Ascending aorta (tissue), 2 donors: Measurements from ENCODE around the gene CTNND2. TPM values are rescaled to one million over a fixed set of nuclear protein-coding genes. Genes with fewer than 3 reads are reported as not detected.

Experiments
- DNase-seq, 2 donors: peaks; one replicate each; pipeline ENCODE4 v3.0.0-alpha.2; 2019; ENCODE audit warnings: low spot score in 2 of 2
- H3K27ac ChIP-seq, 2 donors: fragments of 200-600 bp; sonication (generic); one replicate each; pipeline ENCODE4 v1.5.1; 2016 to 2017; ENCODE audit warnings: mild to moderate bottlenecking in 1 of 2
- H3K27me3 ChIP-seq: fragments of 200-600 bp; sonication (generic); one replicate; pipeline ENCODE4 v1.5.1; 2017
- H3K36me3 ChIP-seq, 2 donors: fragments of 200-600 bp; sonication (generic); one replicate each; pipeline ENCODE4 v1.5.1; 2016
- H3K4me1 ChIP-seq, 2 donors: fragments of 200-600 bp; sonication (generic); one replicate each; pipeline ENCODE4 v1.5.1; 2016 to 2017; ENCODE audit warnings: mild to moderate bottlenecking in 1 of 2
- H3K4me3 ChIP-seq, 2 donors: fragments of 200-600 bp; sonication (generic); one replicate each; pipeline ENCODE4 v1.5.1; 2016 to 2017; ENCODE audit warnings: mild to moderate bottlenecking in 1 of 2
- H3K9me3 ChIP-seq, 2 donors: fragments of 200-600 bp; sonication (generic); one replicate each; pipeline ENCODE4 v1.5.1; 2016
- intact Hi-C: fragments of 100-400 bp; cut with DNase I; formaldehyde crosslinking; loops from one replicate; pipeline ENCODE4 v1.15.1; 2023
- total RNA-seq: library from RNA; depleted of rRNA; stranded (reverse); fragments of >200 nt; gene quantifications from one replicate; pipeline ENCODE4 v1.1.0, GENCODE V29; 2016
- TF ChIP-seq, protein P1 (sequence below), 3 experiments: fragments of 200-600 bp in 2 of 3; fragments of 450-650 bp in 1 of 3; sonication (generic) in 2 of 3; IDR thresholded peaks; one replicate each; pipeline ENCODE4 v1.5.1; 2016 to 2019; ENCODE audit warnings: antibody characterized with exemption in 3 of 3, mild to moderate bottlenecking in 1 of 3, moderate library complexity in 1 of 3

Gene CTNND2
- total RNA-seq, 1 donor from 2014 or later, result 0.11 TPM

DNA sequence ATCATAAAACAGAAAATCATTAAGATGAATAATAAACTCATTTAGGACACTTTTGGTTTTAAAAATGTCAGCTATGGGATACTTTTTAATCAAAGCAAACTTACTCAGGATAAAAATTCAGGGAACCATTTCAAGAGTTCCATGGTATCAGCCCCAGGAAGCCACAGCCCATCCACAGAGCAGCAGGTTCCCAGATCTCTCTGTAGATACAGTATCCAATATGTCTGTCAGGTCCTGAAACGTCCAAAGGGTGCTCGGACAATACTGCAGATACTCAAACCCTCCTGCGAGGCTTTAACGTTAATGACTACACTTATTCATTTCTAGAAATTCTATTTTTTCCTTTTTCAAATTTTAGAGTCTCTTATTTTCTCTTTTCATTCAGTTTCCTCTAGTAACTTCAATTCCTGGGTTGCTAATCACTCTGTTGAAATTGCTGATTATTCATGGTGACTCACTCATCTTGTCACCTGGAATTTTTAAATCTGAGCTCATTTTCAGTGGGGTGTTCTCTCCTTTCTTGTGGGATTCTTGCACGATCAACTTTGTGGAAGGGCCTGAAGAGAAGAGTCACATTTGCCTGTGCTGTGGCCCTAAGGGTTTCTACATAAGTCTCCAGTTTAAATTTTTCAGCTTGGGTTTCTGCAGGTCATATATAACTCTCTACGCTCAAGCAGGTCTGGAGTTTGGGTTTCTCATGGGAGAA, 435.8 kb downstream of the CTNND2 start:
- TF ChIP-seq, protein P1, sequence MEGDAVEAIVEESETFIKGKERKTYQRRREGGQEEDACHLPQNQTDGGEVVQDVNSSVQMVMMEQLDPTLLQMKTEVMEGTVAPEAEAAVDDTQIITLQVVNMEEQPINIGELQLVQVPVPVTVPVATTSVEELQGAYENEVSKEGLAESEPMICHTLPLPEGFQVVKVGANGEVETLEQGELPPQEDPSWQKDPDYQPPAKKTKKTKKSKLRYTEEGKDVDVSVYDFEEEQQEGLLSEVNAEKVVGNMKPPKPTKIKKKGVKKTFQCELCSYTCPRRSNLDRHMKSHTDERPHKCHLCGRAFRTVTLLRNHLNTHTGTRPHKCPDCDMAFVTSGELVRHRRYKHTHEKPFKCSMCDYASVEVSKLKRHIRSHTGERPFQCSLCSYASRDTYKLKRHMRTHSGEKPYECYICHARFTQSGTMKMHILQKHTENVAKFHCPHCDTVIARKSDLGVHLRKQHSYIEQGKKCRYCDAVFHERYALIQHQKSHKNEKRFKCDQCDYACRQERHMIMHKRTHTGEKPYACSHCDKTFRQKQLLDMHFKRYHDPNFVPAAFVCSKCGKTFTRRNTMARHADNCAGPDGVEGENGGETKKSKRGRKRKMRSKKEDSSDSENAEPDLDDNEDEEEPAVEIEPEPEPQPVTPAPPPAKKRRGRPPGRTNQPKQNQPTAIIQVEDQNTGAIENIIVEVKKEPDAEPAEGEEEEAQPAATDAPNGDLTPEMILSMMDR (IDR thresholded peaks at IDR 0.05), result no peak
- no peak overlapping the region for H3K4me3 ChIP-seq
- H3K27me3 ChIP-seq, result no peaks in the 10 kb centered on the region
- no peak for DNase-seq
- H3K9me3 ChIP-seq, result no peaks in the 10 kb centered on the region
- H3K27ac ChIP-seq, result no peak overlapping the region
- no peaks in the 10 kb centered on the region for H3K36me3 ChIP-seq
- intact Hi-C loops, result no loop called here
- H3K4me1 ChIP-seq, result no peaks in the 10 kb centered on the region

DNA sequence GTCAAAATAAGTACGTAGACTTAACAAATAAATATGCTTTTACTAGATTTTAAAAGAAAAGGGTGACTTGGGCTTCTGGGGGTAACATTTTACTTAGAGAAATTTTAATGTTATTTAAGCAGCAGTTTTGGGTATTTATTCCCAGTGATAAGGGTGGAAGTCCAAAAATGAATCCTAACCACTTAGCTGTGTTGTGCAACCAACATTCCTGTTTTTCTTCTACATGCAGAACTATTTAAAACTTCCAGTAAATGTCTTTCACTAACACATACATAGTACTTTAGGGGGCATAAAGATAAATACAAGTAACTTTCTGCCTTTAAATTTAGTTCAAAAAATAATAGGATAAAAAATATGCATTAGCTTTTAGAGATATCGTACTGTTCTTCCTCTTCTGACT, 436.7 kb downstream of the CTNND2 start:
- intact Hi-C loops, result no loop called here
- Histone ChIP-seq H3K4me3 (no peak overlapping the region), H3K4me1 (no peaks in the 10 kb centered on the region), H3K27me3 (no peaks in the 10 kb centered on the region), H3K27ac (no peak overlapping the region), H3K36me3 (no peaks in the 10 kb centered on the region), H3K9me3 (no peaks in the 10 kb centered on the region)
- TF ChIP-seq, protein P1 (IDR thresholded peaks at IDR 0.05), result no peak
- no peak for DNase-seq

DNA sequence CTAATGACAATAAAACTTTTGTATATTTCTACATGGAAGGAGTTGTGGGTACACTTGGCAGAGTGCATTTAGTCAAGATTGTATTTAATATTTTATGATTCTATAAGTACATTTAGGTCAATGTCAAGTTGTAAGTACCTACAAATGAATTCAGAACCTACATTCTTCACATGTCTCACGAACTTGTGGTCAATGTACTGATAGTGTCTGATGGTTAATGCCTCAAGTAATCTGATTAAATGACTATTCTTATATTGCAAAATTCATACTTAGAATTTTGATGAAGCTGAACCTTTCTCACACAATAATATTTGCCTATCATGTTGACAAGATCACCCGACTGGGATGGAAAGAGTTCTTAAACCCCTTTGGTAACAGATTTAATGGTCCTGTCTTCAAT, 444.5 kb downstream of the CTNND2 start:
- Histone ChIP-seq H3K9me3 (no peaks in the 10 kb centered on the region), H3K36me3 (no peaks in the 10 kb centered on the region), H3K27me3 (no peaks in the 10 kb centered on the region), H3K4me1 (no peaks in the 10 kb centered on the region), H3K27ac (no peak overlapping the region), H3K4me3 (no peak overlapping the region)
- intact Hi-C loops, result no loop called here
- TF ChIP-seq, protein P1 (IDR thresholded peaks at IDR 0.05), result no peak
- no peak for DNase-seq

GRCh38 chr5:11455505-11455904, 448.7 kb downstream of the CTNND2 start:
- no peaks in the 10 kb centered on the region for H3K4me1 ChIP-seq
- no peaks in the 10 kb centered on the region for H3K36me3 ChIP-seq
- no peaks in the 10 kb centered on the region for H3K9me3 ChIP-seq
- no peak overlapping the region for H3K27ac ChIP-seq
- TF ChIP-seq, protein P1 (IDR thresholded peaks at IDR 0.05), result no peak
- H3K27me3 ChIP-seq, result no peaks in the 10 kb centered on the region
- no peak overlapping the region for H3K4me3 ChIP-seq
- no peak for DNase-seq
- intact Hi-C loops, result no loop called here

DNA sequence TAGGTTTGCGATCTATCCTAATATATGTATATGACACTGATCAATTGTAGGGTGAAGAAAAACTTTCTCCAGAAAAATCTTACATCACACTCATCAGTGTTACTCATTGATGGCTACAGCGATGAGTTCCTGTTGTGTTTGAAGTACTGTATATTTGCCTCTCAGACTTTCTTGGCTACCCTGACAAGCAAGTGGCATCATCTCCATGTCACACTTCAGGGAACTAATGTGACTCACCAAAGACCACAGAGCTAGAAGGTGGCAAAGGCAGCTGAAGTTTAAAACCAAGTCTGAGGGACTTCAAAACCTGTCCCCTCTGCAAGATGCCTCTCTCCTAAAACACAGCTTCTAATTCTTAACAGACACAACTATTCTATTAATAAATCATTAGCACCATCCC, 451.4 kb downstream of the CTNND2 start:
- no peaks in the 10 kb centered on the region for H3K36me3 ChIP-seq
- H3K4me3 ChIP-seq, result no peak overlapping the region
- H3K27ac ChIP-seq, result no peak overlapping the region
- no peaks in the 10 kb centered on the region for H3K4me1 ChIP-seq
- H3K9me3 ChIP-seq, result no peaks in the 10 kb centered on the region
- intact Hi-C loops, result no loop called here
- no peak for DNase-seq
- TF ChIP-seq, protein P1 (IDR thresholded peaks at IDR 0.05), result no peak
- H3K27me3 ChIP-seq, result no peaks in the 10 kb centered on the region

DNA sequence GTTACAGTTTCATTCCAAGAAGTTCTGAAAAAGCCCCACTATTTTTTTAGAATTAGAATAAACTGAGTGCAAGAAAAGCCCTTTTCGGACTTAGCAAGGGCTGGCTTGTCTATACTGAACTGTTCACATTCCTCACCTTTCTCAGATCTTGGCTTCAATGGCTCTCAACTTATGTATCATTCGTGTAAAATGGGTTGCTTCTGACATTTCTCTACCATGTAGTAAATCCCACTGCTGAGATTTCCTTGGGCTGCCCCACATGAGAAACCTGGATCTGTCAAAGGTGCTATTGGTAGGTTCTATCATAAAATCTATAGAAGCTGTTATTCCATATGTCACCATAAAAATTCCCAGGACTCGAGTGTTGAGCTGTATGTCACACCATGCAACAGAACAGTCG, 454.3 kb downstream of the CTNND2 start:
- Histone ChIP-seq H3K27ac (no peak overlapping the region), H3K9me3 (no peaks in the 10 kb centered on the region), H3K4me1 (no peaks in the 10 kb centered on the region), H3K4me3 (no peak overlapping the region), H3K27me3 (no peaks in the 10 kb centered on the region), H3K36me3 (no peaks in the 10 kb centered on the region)
- no peak for DNase-seq
- TF ChIP-seq, protein P1 (IDR thresholded peaks at IDR 0.05), result no peak
- intact Hi-C loops, result no loop called here
